Transverse colon (tissue), 4 donors: ENCODE results near the gene WWOX.

Source experiments
- CTCF ChIP-seq, 5 experiments: fragments of 200-600 bp in 3 of 5; fragments of 450-650 bp in 2 of 5; sonication (generic) in 3 of 5; IDR thresholded peaks; 1 replicate in 2 of 5; 2 replicates in 3 of 5; pipeline ENCODE4 v1.5.1; 2016 to 2017; ENCODE audit warnings: antibody characterized with exemption in 5 of 5, inconsistent platforms in 3 of 5, mild to moderate bottlenecking in 2 of 5, moderate library complexity in 1 of 5
- POLR2A ChIP-seq: fragments of 450-650 bp; IDR thresholded peaks from one replicate; pipeline ENCODE4 v1.6.1; 2016; ENCODE audit warnings: antibody characterized with exemption, mild to moderate bottlenecking, moderate library complexity
- POLR2AphosphoS5 ChIP-seq, 3 donors: sonication (generic); formaldehyde crosslinking; IDR thresholded peaks; one replicate each; pipeline ENCODE4 v1.6.1; 2016; ENCODE audit warnings: antibody characterized with exemption in 3 of 3

DNA sequence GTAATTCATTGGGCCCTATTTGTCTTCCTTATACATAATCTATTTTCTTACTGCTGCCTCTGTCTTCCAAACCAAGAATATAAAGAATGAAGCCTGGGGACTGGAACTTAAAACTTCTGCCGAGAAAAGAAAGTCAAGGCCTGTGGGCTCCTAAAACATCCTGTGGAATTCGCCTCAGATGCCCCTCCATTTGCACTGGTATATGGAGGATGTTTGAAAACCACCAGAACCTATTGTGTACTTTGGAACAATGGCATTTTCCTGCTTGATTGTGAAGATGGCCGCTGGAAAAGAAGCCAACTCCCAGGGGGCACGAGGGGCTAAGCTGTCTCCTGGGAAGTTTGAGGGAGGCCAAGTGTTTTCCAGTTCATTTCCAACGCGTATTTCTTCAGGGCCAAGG, 122.4 kb downstream of the WWOX start:
- no peak for TF ChIP-seq CTCF (IDR thresholded peaks at IDR 0.05)
- TF ChIP-seq POLR2A: no peak
- TF ChIP-seq POLR2AphosphoS5 (IDR thresholded peaks at IDR 0.05): no peak
